Measurements from ENCODE around the gene MOB3A. TPM values are rescaled to one million over a fixed set of nuclear protein-coding genes. Genes with fewer than 3 reads are reported as not detected.

The MOB3A gene
- total and polyA plus RNA-seq, 12 donors, result 8.9 to 30.5 (median 15.7) TPM

- intact Hi-C loops (cut with DNase I), result loop anchor here in 2 of 10 donors (10.0 kb wide), 1 partner anchor 146 kb away; no protein-coding TSS in a partner anchor
- peak overlapping the region in 1 of 10 donors; percentile 11 for H3K27ac ChIP-seq
- TF ChIP-seq, protein P1, sequence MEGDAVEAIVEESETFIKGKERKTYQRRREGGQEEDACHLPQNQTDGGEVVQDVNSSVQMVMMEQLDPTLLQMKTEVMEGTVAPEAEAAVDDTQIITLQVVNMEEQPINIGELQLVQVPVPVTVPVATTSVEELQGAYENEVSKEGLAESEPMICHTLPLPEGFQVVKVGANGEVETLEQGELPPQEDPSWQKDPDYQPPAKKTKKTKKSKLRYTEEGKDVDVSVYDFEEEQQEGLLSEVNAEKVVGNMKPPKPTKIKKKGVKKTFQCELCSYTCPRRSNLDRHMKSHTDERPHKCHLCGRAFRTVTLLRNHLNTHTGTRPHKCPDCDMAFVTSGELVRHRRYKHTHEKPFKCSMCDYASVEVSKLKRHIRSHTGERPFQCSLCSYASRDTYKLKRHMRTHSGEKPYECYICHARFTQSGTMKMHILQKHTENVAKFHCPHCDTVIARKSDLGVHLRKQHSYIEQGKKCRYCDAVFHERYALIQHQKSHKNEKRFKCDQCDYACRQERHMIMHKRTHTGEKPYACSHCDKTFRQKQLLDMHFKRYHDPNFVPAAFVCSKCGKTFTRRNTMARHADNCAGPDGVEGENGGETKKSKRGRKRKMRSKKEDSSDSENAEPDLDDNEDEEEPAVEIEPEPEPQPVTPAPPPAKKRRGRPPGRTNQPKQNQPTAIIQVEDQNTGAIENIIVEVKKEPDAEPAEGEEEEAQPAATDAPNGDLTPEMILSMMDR (IDR thresholded peaks at IDR 0.05), result no peak
- ATAC-seq (no peak), DNase-seq (no peak)
- no peaks in the 10 kb centered on the region for H3K27me3 ChIP-seq
- no peaks in the 10 kb centered on the region for H3K9me3 ChIP-seq
- 91 to 96% methylated on average over 10 of the region's 10 CpGs for WGBS, 2 donors
- no peak overlapping the region for H3K4me3 ChIP-seq
- peaks cover 0 to 56% (median 28%) of the 10 kb centered on the region in 9 donors for H3K36me3 ChIP-seq
- H3K4me1 ChIP-seq, result peaks cover 0 to 28% (median 8%) of the 10 kb centered on the region in 9 donors
These were observed 25.7 kb downstream of the MOB3A start for GRCh38 chr19:2070436-2070827.

- Histone ChIP-seq H3K36me3 (peaks cover 0 to 3% (median 0%) of the 10 kb centered on the region in 9 donors), H3K4me1 (peaks cover 13 to 56% (median 40%) of the 10 kb centered on the region in 9 donors), H3K9me3 (no peaks in the 10 kb centered on the region), H3K4me3 (peak overlapping the region in 6 of 10 donors; percentile 11 to 22 (median 15)), H3K27me3 (no peaks in the 10 kb centered on the region), H3K27ac (peak overlapping the region; percentile 50 to 98 (median 86))
- WGBS, 2 donors, result 48 to 53% methylated on average over 38 of the region's 38 CpGs
- intact Hi-C loops (cut with DNase I), result loop anchor here in 7 of 10 donors (5.0 to 10.0 kb wide), 6 partner anchors 43 to 200 kb away; partner anchors contain the start of genes BTBD2 (in 1 of the 7) and KLF16 (in 1 of the 7)
- DNase-seq (peak in 1 of 2 donors; percentile 66), ATAC-seq (peak in 6 of 8 donors; percentile 2 to 74 (median 20))
- TF ChIP-seq, protein P1 (IDR thresholded peaks at IDR 0.05), result peak in 5 of 9 donors; percentile 8 to 26 (median 11)
These were observed 31.2 kb downstream of the MOB3A start for GRCh38 chr19:2064788-2065524.

DNA sequence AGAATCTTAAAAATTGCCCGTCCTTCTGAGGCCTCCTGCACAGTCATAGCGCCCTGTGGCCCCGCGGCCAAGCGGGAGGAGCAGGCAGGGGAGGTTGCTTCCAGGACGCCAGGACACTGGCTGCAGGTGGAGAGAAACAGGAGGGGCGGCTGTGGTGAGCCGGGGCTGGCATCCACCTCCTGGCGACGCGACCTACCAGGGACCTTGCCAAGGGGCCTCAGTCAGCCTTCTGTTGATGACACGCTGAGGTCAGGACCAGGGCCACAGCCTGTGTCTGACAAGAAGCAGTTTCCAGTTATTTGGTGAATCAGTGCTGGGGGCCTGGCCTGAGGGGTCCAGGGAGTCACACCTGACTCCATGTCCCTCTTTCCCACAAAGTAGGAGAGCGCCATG is 31.7 kb downstream of the MOB3A start:
- Histone ChIP-seq H3K27me3 (no peaks in the 10 kb centered on the region), H3K27ac (peak overlapping the region; percentile 50 to 98 (median 86)), H3K4me1 (peaks cover 19 to 56% (median 40%) of the 10 kb centered on the region in 9 donors), H3K4me3 (peak overlapping the region in 6 of 10 donors; percentile 11 to 22 (median 15)), H3K9me3 (no peaks in the 10 kb centered on the region), H3K36me3 (no peaks in the 10 kb centered on the region)
- intact Hi-C loops (cut with DNase I), result loop anchor here in 2 of 10 donors (10.0 kb wide), 2 partner anchors 140 to 200 kb away; partner anchors contain the start of gene KLF16 (in 1 of the 2)
- peak in 2 of 8 donors; percentile 0 to 2 for ATAC-seq
- TF ChIP-seq, protein P1 (IDR thresholded peaks at IDR 0.05), result no peak
- 66 to 67% methylated on average over 13 of the region's 13 CpGs for WGBS, 2 donors
- DNase-seq, result no peak

DNA sequence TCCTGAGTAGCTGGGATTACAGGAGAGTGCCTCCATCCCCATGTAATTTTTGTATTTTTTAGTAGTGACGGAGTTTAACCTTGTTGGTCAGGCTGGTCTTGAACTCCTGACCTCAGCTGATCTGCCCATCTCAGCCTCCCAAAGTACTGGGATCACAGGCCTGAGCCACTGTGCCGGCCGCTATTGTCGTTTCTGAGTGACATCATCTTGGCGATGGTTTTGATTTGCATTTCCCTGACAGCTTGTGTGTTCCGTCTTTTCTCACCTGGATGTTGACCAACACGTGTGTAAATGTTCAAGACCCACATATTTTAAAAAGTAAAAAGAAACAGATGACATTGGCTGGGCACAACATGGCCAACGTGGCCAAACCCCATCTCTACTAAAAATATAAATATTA is 32.3 kb downstream of the MOB3A start:
- Histone ChIP-seq H3K36me3 (no peaks in the 10 kb centered on the region), H3K4me3 (peak overlapping the region in 1 of 10 donors; percentile 15), H3K27ac (peak overlapping the region in 9 of 10 donors; percentile 50 to 98 (median 86)), H3K4me1 (peaks cover 22 to 60% (median 43%) of the 10 kb centered on the region in 9 donors), H3K9me3 (no peaks in the 10 kb centered on the region), H3K27me3 (no peaks in the 10 kb centered on the region)
- intact Hi-C loops (cut with DNase I), result loop anchor here in 2 of 10 donors (10.0 kb wide), 2 partner anchors 139 to 199 kb away; partner anchors contain the start of gene KLF16 (in 1 of the 2)
- DNase-seq (no peak), ATAC-seq (no peak)
- TF ChIP-seq, protein P1 (IDR thresholded peaks at IDR 0.05), result no peak
- WGBS, 2 donors, result 75 to 79% methylated on average over 8 of the region's 8 CpGs

Data from heart right ventricle (tissue), 16 donors.